Activated CD4-positive, alpha-beta T cell treated with anti-CD3 and anti-CD28 coated beads, Interleukin-2, amount 50 U/mL, for 1 hour (primary cell): Measurements from ENCODE around the gene HECW1.
"Not testable (repeated sequence)": the region's sequence is repeated elsewhere in the genome, so short reads cannot be mapped to it uniquely, and the experiment has no call there.

Experiments used
- DNase-seq: peaks from one replicate; pipeline ENCODE4 v3.0.0-alpha.2; 2020

Gene HECW1

DNA sequence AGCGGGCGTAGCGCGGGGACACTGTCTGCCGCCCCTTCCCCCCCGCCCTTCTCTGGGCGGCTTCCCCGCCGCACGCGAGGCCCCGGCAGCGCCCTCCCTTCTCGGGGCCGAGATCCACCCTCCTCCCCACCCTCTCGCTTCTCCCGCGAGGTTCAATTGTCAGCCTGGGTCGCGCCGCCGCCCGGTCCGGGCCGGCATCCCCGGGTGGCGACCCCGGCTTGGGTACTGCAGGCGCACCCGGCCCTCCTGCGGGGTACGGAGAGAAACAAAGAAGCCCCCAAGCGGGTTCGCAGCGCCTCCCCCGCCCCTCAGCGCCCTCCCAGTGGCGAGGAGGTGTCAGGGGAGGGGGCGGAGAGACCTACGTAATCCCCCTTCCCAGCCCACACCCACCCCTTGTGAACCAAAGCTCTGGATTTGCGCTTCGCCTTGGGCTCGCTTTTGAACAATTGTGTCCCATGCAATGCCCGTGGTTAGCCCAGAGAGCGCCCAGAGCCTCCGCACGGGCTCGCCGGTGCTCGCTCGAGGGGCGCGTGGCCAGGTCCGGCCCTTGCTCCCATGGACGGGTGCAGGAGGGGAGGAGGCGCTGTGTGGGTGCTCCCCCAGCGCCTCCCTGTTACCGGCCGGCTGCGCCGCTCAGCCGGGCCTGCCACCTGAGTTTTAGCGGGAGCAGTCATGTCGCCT is 634 bp downstream of the HECW1 start:
- DNase-seq = no peak

- DNase-seq = no peak
These were observed 1.4 kb downstream of the HECW1 start for GRCh38 chr7:43113622-43114457.

- DNase-seq = no peak
These were observed 2.0 kb downstream of the HECW1 start for GRCh38 chr7:43114458-43114780.

DNA sequence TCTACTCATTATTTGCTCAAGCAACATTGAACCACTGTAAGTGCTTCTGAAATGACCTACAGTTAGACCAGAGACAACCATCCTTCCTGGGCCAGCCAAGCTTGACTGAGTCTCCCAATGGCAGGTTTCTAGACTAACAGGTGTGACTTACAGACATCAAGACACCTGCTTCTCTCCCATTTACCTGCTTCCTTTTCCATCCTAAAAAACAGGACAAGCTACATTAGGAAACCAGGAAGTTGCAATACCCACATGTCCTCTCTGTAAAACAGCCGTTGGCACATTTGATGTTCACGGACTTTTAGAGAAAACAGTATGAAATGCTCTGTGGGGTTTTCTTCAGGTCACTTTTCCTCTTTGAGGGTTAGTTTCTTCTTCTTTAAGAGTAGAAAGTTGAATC is 4.0 kb downstream of the HECW1 start:
- DNase-seq = no peak

DNA sequence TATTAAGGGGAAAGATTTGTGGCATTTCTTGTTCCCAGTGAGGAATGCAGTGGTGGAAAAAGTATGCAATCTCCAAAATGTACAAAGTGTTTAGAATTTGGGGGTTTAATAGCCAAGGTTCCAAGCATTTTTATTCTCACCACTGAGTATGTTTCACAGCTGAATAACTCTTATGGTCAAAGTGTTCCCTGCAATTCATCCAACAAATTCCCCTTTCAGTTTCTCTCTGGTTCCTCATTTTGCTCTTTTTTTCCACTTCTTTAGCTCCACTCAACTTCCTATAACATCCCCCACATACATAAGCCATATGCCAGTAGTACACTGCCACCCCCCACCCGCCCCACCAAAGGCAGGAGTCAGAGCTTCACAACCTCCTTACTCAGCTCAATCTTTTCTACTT is 4.6 kb downstream of the HECW1 start:
- no peak for DNase-seq

GRCh38 chr7:43117861-43118260 is 5.4 kb downstream of the HECW1 start:
- no peak for DNase-seq

DNA sequence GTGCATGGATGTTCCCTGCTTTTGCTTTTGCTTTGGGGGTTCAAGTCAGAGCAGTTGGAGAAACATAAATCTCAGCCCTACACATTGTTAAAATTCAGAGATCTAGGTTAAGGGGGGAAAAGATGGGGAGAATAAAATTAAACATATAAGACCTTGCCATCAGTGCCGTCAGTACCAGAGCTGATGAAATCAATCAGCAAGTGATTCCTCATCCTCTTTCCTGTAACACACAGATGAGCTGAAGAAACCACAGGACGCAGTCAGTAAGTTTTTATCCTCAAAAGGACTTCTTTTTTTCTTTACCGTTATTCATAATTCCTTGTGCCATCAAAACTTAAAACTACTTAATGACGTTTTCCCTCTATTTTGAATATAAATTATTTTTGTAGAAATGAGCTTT is 5.9 kb downstream of the HECW1 start:
- no peak for DNase-seq

- DNase-seq = no peak
These were observed 7.1 kb downstream of the HECW1 start for GRCh38 chr7:43119371-43120075.

- no peak for DNase-seq
These were observed 9.5 kb downstream of the HECW1 start for GRCh38 chr7:43121973-43122372.

DNA sequence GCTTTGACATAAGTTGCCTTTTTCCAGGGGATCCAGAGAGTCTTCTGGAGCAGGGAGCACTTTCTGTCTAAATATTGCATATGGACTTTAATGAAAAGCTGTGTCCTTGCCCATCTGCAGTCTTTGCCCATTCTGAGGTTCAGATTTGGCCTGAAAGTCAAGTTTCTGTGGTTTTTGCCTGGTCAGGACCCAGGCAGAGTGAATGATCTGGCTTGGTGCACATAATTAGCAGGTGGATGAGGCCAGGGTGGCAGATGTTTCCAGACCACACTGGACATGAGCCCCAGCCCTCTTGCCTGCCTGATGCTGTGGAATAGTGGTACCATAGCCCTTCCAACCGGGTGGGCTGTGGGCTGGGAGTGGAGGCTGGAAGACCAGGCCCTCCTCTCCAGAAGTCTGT is 11.0 kb downstream of the HECW1 start:
- DNase-seq = no peak

DNA sequence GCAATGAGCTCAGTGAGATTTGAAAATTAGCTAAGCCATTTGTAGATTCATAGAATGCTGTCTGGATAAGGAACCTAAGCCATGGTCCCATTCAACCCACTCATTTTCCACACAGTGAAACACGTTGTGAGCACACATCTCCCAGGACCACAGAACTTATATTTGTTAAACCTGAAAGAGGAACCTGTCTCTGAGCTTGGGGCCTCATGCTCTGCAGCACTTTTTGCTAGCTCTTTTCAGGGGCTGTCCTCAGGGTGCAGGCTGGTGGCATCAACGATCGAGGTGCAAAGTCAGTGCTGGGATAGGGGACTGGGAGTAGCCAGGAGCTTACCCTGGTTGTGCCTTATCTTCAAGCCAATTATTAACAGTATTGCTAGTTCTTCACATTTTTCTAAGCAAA is 11.9 kb downstream of the HECW1 start:
- no peak for DNase-seq

DNA sequence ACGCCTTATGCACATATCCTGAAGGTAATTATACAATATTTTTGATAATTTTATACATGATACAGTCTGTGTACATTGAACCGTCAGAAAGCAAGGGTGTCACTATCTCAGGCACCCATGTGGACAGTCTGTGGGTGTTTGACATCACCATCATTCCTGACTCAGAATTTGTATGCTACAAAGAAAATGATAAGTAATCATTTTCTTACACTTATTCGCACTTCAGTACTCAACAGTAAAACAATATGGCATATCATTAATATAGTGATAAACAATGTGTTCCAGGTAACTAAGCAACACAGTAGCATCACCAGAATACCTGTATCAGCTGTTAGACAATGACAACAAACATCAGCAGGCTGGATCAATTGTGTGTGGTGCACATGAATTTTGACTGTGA is 17.9 kb downstream of the HECW1 start:
- no peak for DNase-seq

DNA sequence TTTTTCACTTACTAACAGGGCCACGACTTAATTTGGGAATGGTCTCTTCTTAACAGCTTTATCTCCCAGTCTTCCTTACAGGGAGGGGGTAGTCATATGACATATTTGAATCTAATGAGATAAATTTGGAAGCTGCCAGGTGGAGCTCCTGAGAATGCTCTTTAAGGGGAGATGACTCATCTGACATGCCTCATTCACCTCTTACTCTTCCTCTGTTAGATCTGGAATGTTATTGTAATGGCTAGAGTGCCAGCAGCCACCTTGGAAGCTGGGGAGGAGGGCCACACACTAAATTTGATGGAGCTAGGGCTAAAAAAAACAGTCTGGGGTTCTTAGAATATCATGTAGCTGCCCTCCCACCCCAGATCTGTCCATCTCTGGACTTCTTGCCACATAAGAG is 22.7 kb downstream of the HECW1 start:
- no peak for DNase-seq

- DNase-seq = no peak
These were observed 23.6 kb downstream of the HECW1 start for GRCh38 chr7:43136064-43136463.

DNA sequence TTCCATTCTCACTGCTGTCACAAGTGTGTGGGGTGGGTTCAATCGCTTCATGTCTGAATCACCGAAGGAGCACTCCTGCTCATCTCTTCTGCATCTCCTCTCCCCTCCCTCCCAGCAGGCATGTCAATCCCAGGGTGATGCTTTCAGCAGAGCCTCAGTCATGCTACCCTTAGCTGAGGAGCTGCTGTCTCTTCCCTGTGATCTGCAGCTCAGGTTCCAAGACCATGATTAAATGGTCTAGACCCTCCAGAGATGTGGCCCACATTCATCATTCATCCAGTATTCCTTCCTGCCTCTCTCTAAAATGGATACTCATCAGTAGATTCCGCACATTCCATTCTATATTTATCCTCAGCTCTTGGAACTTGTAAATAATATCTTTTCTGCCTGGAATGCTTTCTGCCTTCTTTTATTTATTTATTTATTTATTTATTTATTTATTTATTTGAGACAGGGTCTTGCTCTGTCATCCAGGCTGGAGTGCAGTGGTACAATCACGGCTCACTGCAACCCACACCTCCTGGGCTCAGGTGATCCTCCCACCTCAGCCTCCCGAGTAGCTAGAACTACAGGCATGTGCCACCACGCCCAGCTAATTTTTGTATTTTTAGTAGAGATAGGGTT is 24.8 kb downstream of the HECW1 start:
- DNase-seq = not testable (repeated sequence)

DNA sequence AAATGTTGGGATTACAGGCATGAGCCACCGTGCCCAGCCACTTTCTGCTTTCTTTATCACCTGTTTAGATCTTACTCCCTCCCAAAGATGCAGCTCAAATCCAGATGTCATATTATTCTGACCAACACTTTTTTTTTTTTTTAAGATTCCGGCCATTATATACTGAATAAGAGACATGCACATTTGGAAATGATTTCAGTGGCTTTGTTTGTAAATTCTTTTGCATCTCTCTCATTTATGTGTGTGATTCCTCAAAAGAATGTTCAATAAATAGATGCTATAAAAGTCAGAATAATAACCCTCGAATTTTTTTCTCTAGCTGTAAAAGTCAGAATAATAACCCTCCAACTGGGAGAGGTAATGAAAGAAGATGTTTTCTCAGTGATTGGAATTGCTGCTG is 25.4 kb downstream of the HECW1 start:
- no peak for DNase-seq

GRCh38 chr7:43138710-43139109 is 26.3 kb downstream of the HECW1 start:
- DNase-seq = no peak

GRCh38 chr7:43139137-43139536 is 26.7 kb downstream of the HECW1 start:
- no peak for DNase-seq

DNA sequence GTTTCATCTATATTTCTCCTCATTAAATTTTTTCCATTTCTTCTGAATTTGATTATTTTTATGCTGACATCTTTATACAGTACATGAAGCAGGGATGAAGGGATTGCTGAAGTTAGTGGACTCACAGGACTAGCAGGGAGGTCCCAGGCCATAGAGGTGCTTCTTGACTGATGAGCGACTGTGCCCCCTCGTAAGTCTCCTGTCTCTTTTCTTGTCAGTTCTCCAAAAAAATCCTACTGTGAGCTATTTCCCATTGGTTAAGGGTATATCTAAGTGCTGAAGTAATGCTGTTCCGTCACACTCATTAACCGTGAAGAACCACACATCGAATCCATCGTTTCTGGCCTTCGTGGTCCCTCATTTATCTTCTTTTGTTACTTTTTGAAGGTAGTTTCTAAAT is 27.7 kb downstream of the HECW1 start:
- DNase-seq = no peak

GRCh38 chr7:43141091-43141490 is 28.6 kb downstream of the HECW1 start:
- DNase-seq = no peak

- no peak for DNase-seq
These were observed 30.3 kb downstream of the HECW1 start for GRCh38 chr7:43142703-43143102.

GRCh38 chr7:43143918-43144589 is 31.6 kb downstream of the HECW1 start:
- no peak for DNase-seq

- DNase-seq = no peak
These were observed 35.8 kb downstream of the HECW1 start for GRCh38 chr7:43148161-43148731.
